Inflammatory macrophage (primary cell): ENCODE results near the gene SLC25A30.

Experiments
- DNase-seq, 2 donors: peaks; one replicate each; pipeline ENCODE4 v3.0.0-alpha.2; 2020 to 2022
- total RNA-seq, 18 experiments: gene quantifications; one replicate each; lab custom pipeline; 2026; ENCODE audit warnings: mixed read lengths in 6 of 18, inconsistent platforms in 2 of 18; lab: John Stamatoyannopoulos, UW

SLC25A30 gene
- total RNA-seq, result 10.9 to 50.8 (median 31.1) reads per million in 18 experiments

- DNase-seq, result peak; percentile 91 to 95
These were observed at the start of gene SLC25A30 for GRCh38 chr13:45417790-45418534. Gene SLC25A30, minus strand, starts transcription at chr13:45418373. Its CDS starts 6,948 bp downstream, at chr13:45411425.

- no peak for DNase-seq
These were observed 48.2 kb upstream of the SLC25A30 start for GRCh38 chr13:45466359-45466758.

GRCh38 chr13:45464687-45465453 is 46.7 kb upstream of the SLC25A30 start, which contains the start of gene COG3:
Gene COG3, plus strand, starts transcription at chr13:45464939. Its CDS starts 98 bp downstream, at chr13:45465037.
- peak; percentile 96 to 98 for DNase-seq

- no peak for DNase-seq
These were observed 46.0 kb upstream of the SLC25A30 start for GRCh38 chr13:45464141-45464686.

GRCh38 chr13:45456196-45456972 is 38.2 kb upstream of the SLC25A30 start:
- DNase-seq, result no peak

- no peak for DNase-seq
These were observed 36.0 kb upstream of the SLC25A30 start for GRCh38 chr13:45454204-45454603.

GRCh38 chr13:45451282-45451681 is 33.1 kb upstream of the SLC25A30 start:
- no peak for DNase-seq

- DNase-seq, result no peak
These were observed 30.9 kb upstream of the SLC25A30 start for GRCh38 chr13:45448965-45449559.

- DNase-seq, result no peak
These were observed 29.0 kb upstream of the SLC25A30 start for GRCh38 chr13:45447050-45447661.

- no peak for DNase-seq
These were observed 28.0 kb upstream of the SLC25A30 start for GRCh38 chr13:45446181-45446580.

GRCh38 chr13:45445053-45445452 is 26.9 kb upstream of the SLC25A30 start:
- no peak for DNase-seq

- no peak for DNase-seq
These were observed 23.5 kb upstream of the SLC25A30 start for GRCh38 chr13:45441633-45442032.

- no peak for DNase-seq
These were observed 21.7 kb upstream of the SLC25A30 start for GRCh38 chr13:45439781-45440462.

GRCh38 chr13:45439008-45439407 is 20.8 kb upstream of the SLC25A30 start:
- DNase-seq, result no peak

- DNase-seq, result no peak
These were observed 19.8 kb upstream of the SLC25A30 start for GRCh38 chr13:45437947-45438346.

GRCh38 chr13:45436953-45437352 is 18.8 kb upstream of the SLC25A30 start:
- DNase-seq, result no peak

- DNase-seq, result no peak
These were observed 18.2 kb upstream of the SLC25A30 start for GRCh38 chr13:45436332-45436731.

- no peak for DNase-seq
These were observed 16.6 kb upstream of the SLC25A30 start for GRCh38 chr13:45434556-45435371.

- DNase-seq, result no peak
These were observed 15.2 kb upstream of the SLC25A30 start for GRCh38 chr13:45433381-45433790.

GRCh38 chr13:45432737-45433380 is 14.7 kb upstream of the SLC25A30 start:
- DNase-seq, result no peak
